ENCODE results near the gene FOXQ1. TPM values are rescaled to one million over a fixed set of nuclear protein-coding genes. Genes with fewer than 3 reads are reported as not detected.
A peak's percentile ranks its signal among the peaks of the same experiment; 100 is the strongest.

FOXQ1 gene
- total RNA-seq, 2 donors from 2014 or later = 4.9 to 17.4 TPM

DNA sequence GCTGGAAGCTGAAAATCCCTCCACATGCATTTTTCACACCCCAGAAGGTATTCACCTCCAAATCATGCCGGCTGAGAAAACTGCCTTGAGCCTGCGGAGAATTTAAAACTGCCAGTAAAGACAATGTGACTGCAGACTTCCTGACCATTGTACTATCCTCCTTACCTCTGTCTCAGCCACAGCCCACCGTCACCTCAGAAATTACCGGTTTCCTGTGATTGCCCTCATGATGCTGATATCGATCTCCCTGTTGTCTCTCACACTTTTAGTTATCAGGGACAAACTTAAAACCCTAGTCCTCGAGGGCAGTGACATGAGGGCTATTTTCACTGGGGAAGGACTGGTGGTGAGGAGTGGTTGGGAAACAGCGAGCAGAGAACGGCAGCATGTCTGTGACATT, 30.2 kb upstream of the FOXQ1 start:
- H3K4me3 ChIP-seq = no peak overlapping the region
- no peak for DNase-seq
- no peaks in the 10 kb centered on the region for H3K36me3 ChIP-seq (replicated peaks in 1 of 2; ENCODE audit: insufficient read depth in 1 of 2, low read depth in 2 of 2)
- TF ChIP-seq POLR2A (IDR thresholded peaks at IDR 0.05) = no peak
- TF ChIP-seq, protein P1, sequence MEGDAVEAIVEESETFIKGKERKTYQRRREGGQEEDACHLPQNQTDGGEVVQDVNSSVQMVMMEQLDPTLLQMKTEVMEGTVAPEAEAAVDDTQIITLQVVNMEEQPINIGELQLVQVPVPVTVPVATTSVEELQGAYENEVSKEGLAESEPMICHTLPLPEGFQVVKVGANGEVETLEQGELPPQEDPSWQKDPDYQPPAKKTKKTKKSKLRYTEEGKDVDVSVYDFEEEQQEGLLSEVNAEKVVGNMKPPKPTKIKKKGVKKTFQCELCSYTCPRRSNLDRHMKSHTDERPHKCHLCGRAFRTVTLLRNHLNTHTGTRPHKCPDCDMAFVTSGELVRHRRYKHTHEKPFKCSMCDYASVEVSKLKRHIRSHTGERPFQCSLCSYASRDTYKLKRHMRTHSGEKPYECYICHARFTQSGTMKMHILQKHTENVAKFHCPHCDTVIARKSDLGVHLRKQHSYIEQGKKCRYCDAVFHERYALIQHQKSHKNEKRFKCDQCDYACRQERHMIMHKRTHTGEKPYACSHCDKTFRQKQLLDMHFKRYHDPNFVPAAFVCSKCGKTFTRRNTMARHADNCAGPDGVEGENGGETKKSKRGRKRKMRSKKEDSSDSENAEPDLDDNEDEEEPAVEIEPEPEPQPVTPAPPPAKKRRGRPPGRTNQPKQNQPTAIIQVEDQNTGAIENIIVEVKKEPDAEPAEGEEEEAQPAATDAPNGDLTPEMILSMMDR (IDR thresholded peaks at IDR 0.05) = no peak
- intact Hi-C loops (cut with DNase I) = no loop called here
- no peaks in the 10 kb centered on the region for H3K27me3 ChIP-seq
- 77 to 86% methylated on average over 8 of the region's 8 CpGs for WGBS, 2 donors
- ATAC-seq = no peak
- H3K9me3 ChIP-seq = no peaks in the 10 kb centered on the region
- no peak overlapping the region for H3K27ac ChIP-seq
- peaks cover 9% of the 10 kb centered on the region for H3K4me1 ChIP-seq

GRCh38 chr6:1283501-1283900, 28.4 kb upstream of the FOXQ1 start:
- intact Hi-C loops (cut with DNase I) = no loop called here
- Histone ChIP-seq H3K4me1 (peaks cover 9% of the 10 kb centered on the region), H3K27ac (no peak overlapping the region), H3K36me3 (replicated peaks in 1 of 2; ENCODE audit: insufficient read depth in 1 of 2, low read depth in 2 of 2) (no peaks in the 10 kb centered on the region), H3K4me3 (no peak overlapping the region), H3K9me3 (no peaks in the 10 kb centered on the region), H3K27me3 (no peaks in the 10 kb centered on the region)
- no peak for ATAC-seq
- DNase-seq = no peak
- 9 to 22% methylated on average over 3 of the region's 3 CpGs for WGBS, 2 donors
- no peak for TF ChIP-seq POLR2A (IDR thresholded peaks at IDR 0.05)
- TF ChIP-seq, protein P1 (IDR thresholded peaks at IDR 0.05) = no peak

- Histone ChIP-seq H3K4me1 (peaks cover 9% of the 10 kb centered on the region), H3K36me3 (replicated peaks in 1 of 2; ENCODE audit: insufficient read depth in 1 of 2, low read depth in 2 of 2) (no peaks in the 10 kb centered on the region), H3K4me3 (no peak overlapping the region), H3K27me3 (no peaks in the 10 kb centered on the region), H3K27ac (peak overlapping the region in 1 of 4 donors; percentile 19), H3K9me3 (no peaks in the 10 kb centered on the region)
- no peak for ATAC-seq
- intact Hi-C loops (cut with DNase I) = no loop called here
- 58 to 83% methylated on average over 6 of the region's 6 CpGs for WGBS, 2 donors
- peak in 2 of 4 donors; percentile 15 to 16 for DNase-seq
- TF ChIP-seq, protein P1 (IDR thresholded peaks at IDR 0.05) = no peak
- TF ChIP-seq POLR2A (IDR thresholded peaks at IDR 0.05) = no peak
These were observed 26.3 kb upstream of the FOXQ1 start for GRCh38 chr6:1285556-1285955.

GRCh38 chr6:1285956-1286355, 25.9 kb upstream of the FOXQ1 start:
- peak; percentile 69 for ATAC-seq
- H3K27ac ChIP-seq = peak overlapping the region in 1 of 4 donors; percentile 19
- no peaks in the 10 kb centered on the region for H3K9me3 ChIP-seq
- 42 to 44% methylated on average over 4 of the region's 4 CpGs for WGBS, 2 donors
- H3K36me3 ChIP-seq (replicated peaks in 1 of 2; ENCODE audit: insufficient read depth in 1 of 2, low read depth in 2 of 2) = no peaks in the 10 kb centered on the region
- DNase-seq = peak in 1 of 4 donors; percentile 24
- H3K4me1 ChIP-seq = peaks cover 9% of the 10 kb centered on the region
- H3K4me3 ChIP-seq = no peak overlapping the region
- TF ChIP-seq, protein P1 (IDR thresholded peaks at IDR 0.05) = no peak
- TF ChIP-seq POLR2A (IDR thresholded peaks at IDR 0.05) = no peak
- intact Hi-C loops (cut with DNase I) = no loop called here
- H3K27me3 ChIP-seq = no peaks in the 10 kb centered on the region

DNA sequence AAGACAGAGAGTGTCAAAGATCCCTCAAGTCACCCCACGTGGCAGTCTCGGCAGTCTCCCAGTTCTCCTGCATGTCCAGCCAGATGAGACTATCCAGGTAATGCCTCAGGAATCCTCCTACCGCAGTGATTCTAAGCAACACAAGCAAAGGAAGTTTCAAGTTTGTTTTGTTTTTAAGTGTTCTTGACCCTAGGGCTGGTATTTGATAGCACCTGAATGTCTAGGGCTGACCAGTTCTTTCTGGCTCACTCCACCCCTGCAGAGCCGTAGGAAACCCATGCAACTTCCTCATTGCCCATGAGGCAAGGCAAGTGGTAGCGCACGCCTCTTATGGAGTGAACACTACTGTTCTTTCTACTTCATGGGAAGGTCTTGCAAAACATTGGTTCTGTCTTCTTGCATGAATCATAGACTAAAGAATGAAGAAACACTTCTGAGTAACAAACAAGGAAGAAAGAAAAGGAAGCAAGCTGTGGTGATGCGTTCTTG, 24.8 kb upstream of the FOXQ1 start:
- no peak for TF ChIP-seq POLR2A (IDR thresholded peaks at IDR 0.05)
- TF ChIP-seq, protein P1 (IDR thresholded peaks at IDR 0.05) = no peak
- ATAC-seq (no peak), DNase-seq (peak in 1 of 4 donors; percentile 35)
- intact Hi-C loops (cut with DNase I) = no loop called here
- Histone ChIP-seq H3K4me3 (no peak overlapping the region), H3K27ac (no peak overlapping the region), H3K27me3 (no peaks in the 10 kb centered on the region), H3K4me1 (peaks cover 9% of the 10 kb centered on the region), H3K36me3 (replicated peaks in 1 of 2; ENCODE audit: insufficient read depth in 1 of 2, low read depth in 2 of 2) (no peaks in the 10 kb centered on the region), H3K9me3 (no peaks in the 10 kb centered on the region)
- WGBS, 2 donors = 88 to 90% methylated on average over 7 of the region's 7 CpGs
